B cell (primary cell): Measurements from ENCODE around the gene TSPAN14. TPM values are rescaled to one million over a fixed set of nuclear protein-coding genes. Genes with fewer than 3 reads are reported as not detected.

Experiments
- ATAC-seq: fragments of 200-7000 bp; cut with Tn5 transposase; one replicate; pipeline ENCODE4 v1.10.0; 2021; ENCODE audit warnings: low read depth, mild to moderate bottlenecking, moderate number of reproducible peaks, moderate library complexity
- CTCF ChIA-PET: fragments of 350-600 bp; sonication (Branson Sonifier 250); formaldehyde crosslinking; loops from one replicate; lab custom pipeline; 2021; ENCODE audit warnings: antibody characterized with exemption, inconsistent platforms; lab: Charles Lee
- POLR2A ChIA-PET: fragments of 350-600 bp; sonication (Branson Sonifier 250); formaldehyde crosslinking; loops from one replicate; lab custom pipeline; 2021; ENCODE audit warnings: antibody characterized with exemption; lab: Charles Lee
- DNase-seq: peaks from one replicate; pipeline ENCODE4 v3.0.0; 2013
- H2AFZ ChIP-seq: 2 replicates; pipeline ENCODE4 v1.6.1; 2012; ENCODE audit warnings: mild to moderate bottlenecking, low read depth, low read length; ENCODE audit not compliant: insufficient read depth, poor library complexity, severe bottlenecking
- H3K27ac ChIP-seq, 2 donors: 1 replicate in 1 of 2; 2 replicates in 1 of 2; pipeline ENCODE4 v1.5.1; 2012 to 2013; ENCODE audit warnings: low read length in 2 of 2, mild to moderate bottlenecking in 2 of 2, moderate library complexity in 1 of 2
- H3K27me3 ChIP-seq, 4 experiments: fragments of 200-600 bp in 1 of 4; sonication (generic) in 1 of 4; replicated peaks in 1 of 4; 1 replicate in 2 of 4; 2 replicates in 2 of 4; pipeline versions ENCODE4 v1.6.1 to v1.7.0; 2013 to 2016; ENCODE audit warnings: low read length in 3 of 4, mild to moderate bottlenecking in 2 of 4, mixed read lengths in 1 of 4, moderate library complexity in 1 of 4; ENCODE audit not compliant: insufficient read depth in 4 of 4, control insufficient read depth in 3 of 4; ENCODE audit errors: control extremely low read depth in 1 of 4
- H3K36me3 ChIP-seq, 2 experiments: replicated peaks in 1 of 2; 1 replicate in 1 of 2; 2 replicates in 1 of 2; pipeline versions ENCODE4 v1.6.1 to v1.7.1; 2013; ENCODE audit warnings: low read length in 1 of 2; ENCODE audit not compliant: insufficient read depth in 2 of 2, control insufficient read depth in 1 of 2; ENCODE audit errors: control extremely low read depth in 1 of 2, extremely low read depth in 1 of 2
- H3K4me1 ChIP-seq, 2 donors: fragments of 200-600 bp in 1 of 2; sonication (generic) in 1 of 2; 1 replicate in 1 of 2; 2 replicates in 1 of 2; pipeline versions ENCODE4 v1.5.1 to v1.6.1; 2013 to 2017; ENCODE audit warnings: low read length in 2 of 2; ENCODE audit not compliant: control insufficient read depth in 2 of 2, insufficient read depth in 2 of 2
- H3K4me2 ChIP-seq: replicated peaks from 2 replicates; pipeline ENCODE3; 2012; ENCODE audit warnings: mild to moderate bottlenecking, low read depth, low read length; ENCODE audit not compliant: poor library complexity, severe bottlenecking
- H3K4me3 ChIP-seq, 5 experiments: fragments of 200-600 bp in 1 of 5; sonication (generic) in 1 of 5; 1 replicate in 3 of 5; 2 replicates in 2 of 5; pipeline versions ENCODE4 v1.5.1 to v1.7.0; 2011 to 2016; ENCODE audit warnings: low read length in 4 of 5, mild to moderate bottlenecking in 4 of 5, low read depth in 2 of 5, control low read depth in 1 of 5, moderate library complexity in 1 of 5; ENCODE audit not compliant: insufficient read depth in 1 of 5; ENCODE audit errors: control extremely low read depth in 1 of 5, extremely low read depth in 1 of 5
- H3K79me2 ChIP-seq: fragments of 200-600 bp; sonication (generic); one replicate; pipeline ENCODE4 v1.6.0; 2016; ENCODE audit warnings: low read length; ENCODE audit not compliant: control insufficient read depth, insufficient read depth
- H3K9ac ChIP-seq: fragments of 200-600 bp; sonication (generic); 2 replicates; pipeline ENCODE4 v1.6.1; 2017; ENCODE audit warnings: mild to moderate bottlenecking, low read length, moderate library complexity
- H3K9me3 ChIP-seq, 3 donors: one replicate each; pipeline versions ENCODE4 v1.6.1 to v1.7.1; 2013; ENCODE audit warnings: low read length in 2 of 3; ENCODE audit not compliant: control insufficient read depth in 2 of 3, insufficient read depth in 1 of 3; ENCODE audit errors: control extremely low read depth in 1 of 3
- H4K20me1 ChIP-seq: 2 replicates; pipeline ENCODE4 v1.6.0; 2012; ENCODE audit warnings: mild to moderate bottlenecking, low read length; ENCODE audit not compliant: insufficient read depth, control insufficient read depth, poor library complexity, severe bottlenecking
- H3K27ac Mint-ChIP-seq: one replicate; pipeline ENCODE4 v1.8.0; 2021; ENCODE audit warnings: mixed read lengths
- H3K27me3 Mint-ChIP-seq: one replicate; pipeline ENCODE4 v1.8.0; 2021; ENCODE audit warnings: mixed read lengths
- H3K4me1 Mint-ChIP-seq: one replicate; pipeline ENCODE4 v1.8.0; 2021; ENCODE audit warnings: mixed read lengths
- H3K4me3 Mint-ChIP-seq: one replicate; pipeline ENCODE4 v1.8.0; 2021; ENCODE audit warnings: mixed read lengths
- H3K9me3 Mint-ChIP-seq: one replicate; pipeline ENCODE4 v1.8.0; 2022; ENCODE audit warnings: mixed read lengths; ENCODE audit not compliant: insufficient read depth
- CTCF ChIP-seq: fragments of 200-600 bp; IDR thresholded peaks from one replicate; pipeline ENCODE4 v1.8.0; 2022; ENCODE audit warnings: antibody characterized with exemption, mild to moderate bottlenecking
- EZH2 ChIP-seq: IDR thresholded peaks from 2 replicates; pipeline ENCODE4 v1.6.1; 2012; ENCODE audit warnings: borderline replicate concordance, low read depth, mild to moderate bottlenecking, moderate library complexity, low read length; ENCODE audit not compliant: insufficient read depth, poor library complexity, severe bottlenecking
- WGBS: methylation state at CpG from one replicate; pipeline ENCODE4 v1.1.5; 2013; ENCODE audit warnings: missing lambda C conversion rate; ENCODE audit not compliant: insufficient coverage; 5-methylcytosine and 5-hydroxymethylcytosine counted together
- intact Hi-C: fragments of 100-400 bp; cut with micrococcal nuclease; formaldehyde crosslinking; loops from one replicate; pipeline ENCODE4 v1.10.0; 2022
- polyA plus RNA-seq: library from polyadenylated mRNA; depleted of rRNA; stranded (reverse); fragments of >200 nt; gene quantifications from 2 replicates; pipeline ENCODE4 v1.2.3, GENCODE V29; 2012
- total RNA-seq, 2 donors: library from RNA; stranded (reverse); fragments of 120-200 nt in 1 of 2; gene quantifications; 1 replicate in 1 of 2; 2 replicates in 1 of 2; pipeline versions ENCODE4 v1.2.3 to v1.2.4, GENCODE V29; 2013 to 2022

TSPAN14 gene
- total and polyA plus RNA-seq, 2 donors (not counting 1 experiment from before 2014, with no cell fraction given) = 27.8 to 55.3 TPM

- ChIA-PET CTCF (interaction anchor here (1.4 kb wide), 1 partner anchor 16 kb away, joined by 3 read pairs; no protein-coding TSS in a partner anchor), POLR2A (no interaction called here)
- Histone ChIP-seq H3K9ac (no peak overlapping the region), H3K79me2 (no peaks in the 10 kb centered on the region), H3K4me3 (no peak overlapping the region), H3K9me3 (no peaks in the 10 kb centered on the region), H3K4me2 (no peak overlapping the region), H4K20me1 (no peaks in the 10 kb centered on the region), H3K36me3 (no peaks in the 10 kb centered on the region), H3K4me1 (no peaks in the 10 kb centered on the region), H2AFZ (no peak overlapping the region), H3K27me3 (peaks cover 0 to 7% (median 0%) of the 10 kb centered on the region in 4 experiments), H3K27ac (no peak overlapping the region)
- TF ChIP-seq CTCF (no peak), EZH2 (no peak)
- H3K4me3 Mint-ChIP-seq = no peak overlapping the region
- DNase-seq (no peak), ATAC-seq (no peak)
- WGBS = 56% methylated on average over 3 of the region's 5 CpGs
- peaks cover 13% of the 10 kb centered on the region for H3K27me3 Mint-ChIP-seq
- intact Hi-C loops = no loop called here
- H3K4me1 Mint-ChIP-seq = peaks cover 4% of the 10 kb centered on the region
- H3K27ac Mint-ChIP-seq = no peak overlapping the region
- no peaks in the 10 kb centered on the region for H3K9me3 Mint-ChIP-seq
Observed at GRCh38 chr10:80552151-80552646, 98.1 kb downstream of the TSPAN14 start.

- ATAC-seq = no peak
Observed at GRCh38 chr10:80553436-80553835, 99.3 kb downstream of the TSPAN14 start.

More at GRCh38 chr10:80553436-80553835, 99.3 kb downstream of the TSPAN14 start:
- no peaks in the 10 kb centered on the region for H3K4me1 ChIP-seq
- ChIA-PET CTCF (no interaction called here), POLR2A (no interaction called here)
- H3K27ac ChIP-seq = no peak overlapping the region
- peaks cover 0 to 3% (median 0%) of the 10 kb centered on the region in 4 experiments for H3K27me3 ChIP-seq
- no peak overlapping the region for H2AFZ ChIP-seq
- no peak overlapping the region for H3K4me2 ChIP-seq
- intact Hi-C loops = no loop called here
- 88% methylated on average over 4 of the region's 5 CpGs for WGBS
- H3K36me3 ChIP-seq = no peaks in the 10 kb centered on the region
- Mint-ChIP-seq H3K27me3 (peaks cover 13% of the 10 kb centered on the region), H3K4me3 (no peak overlapping the region), H3K27ac (no peak overlapping the region), H3K4me1 (peaks cover 2% of the 10 kb centered on the region), H3K9me3 (no peaks in the 10 kb centered on the region)
- no peak for DNase-seq
- TF ChIP-seq CTCF = no peak
- no peak for TF ChIP-seq EZH2
- H4K20me1 ChIP-seq = no peaks in the 10 kb centered on the region
- H3K9me3 ChIP-seq = no peaks in the 10 kb centered on the region
- no peaks in the 10 kb centered on the region for H3K79me2 ChIP-seq
- H3K9ac ChIP-seq = no peak overlapping the region
- no peak overlapping the region for H3K4me3 ChIP-seq
